IMR-90 (cell line): ENCODE data around the gene DGKE. TPM values are rescaled to one million over a fixed set of nuclear protein-coding genes. Genes with fewer than 3 reads are reported as not detected.

Source experiments
- ATAC-seq: fragments of 200-7000 bp; cut with Tn5 transposase; 2 replicates; pipeline ENCODE4 v1.9.1; 2020; ENCODE audit warnings: low read depth, mild to moderate bottlenecking, moderate library complexity
- BruUV-seq: library from RNA; stranded (reverse); fragments of 400-500 nt; replicated peaks from 2 replicates; lab custom pipeline; 2021; lab: Mats Ljungman, UMichigan
- CTCF ChIA-PET: fragments of 300-600 bp; formaldehyde crosslinking; extraction: SDS; loops from one replicate; lab custom pipeline; 2021; ENCODE audit warnings: antibody characterized with exemption; lab: Yijun Ruan, JAX
- POLR2A ChIA-PET: fragments of 300-600 bp; sonication (Branson Sonifier 250); formaldehyde crosslinking; loops from one replicate; lab custom pipeline; 2022; ENCODE audit warnings: antibody characterized with exemption; ENCODE audit not compliant: unreplicated experiment; lab: Charles Lee
- DNase-seq: peaks from one replicate; pipeline ENCODE4 v3.0.0; 2013
- H2AFZ ChIP-seq: replicated peaks from 2 replicates; pipeline ENCODE3; 2013; ENCODE audit warnings: low read length, mild to moderate bottlenecking; ENCODE audit not compliant: poor library complexity
- H2AK5ac ChIP-seq: 2 replicates; pipeline ENCODE4 v1.6.1; 2013; ENCODE audit warnings: low read depth, low read length, inconsistent platforms
- H2AK9ac ChIP-seq: replicated peaks from 2 replicates; pipeline ENCODE3; 2013; ENCODE audit warnings: mild to moderate bottlenecking, low read depth, low read length, moderate library complexity; ENCODE audit not compliant: poor library complexity
- H2BK120ac ChIP-seq: 2 replicates; pipeline ENCODE4 v1.6.1; 2013; ENCODE audit warnings: low read depth, low read length, inconsistent platforms
- H2BK15ac ChIP-seq: 3 replicates; pipeline ENCODE4 v1.6.1; 2013; ENCODE audit warnings: low read depth, low read length, inconsistent platforms
- H2BK20ac ChIP-seq: 2 replicates; pipeline ENCODE4 v1.6.1; 2013; ENCODE audit warnings: low read depth, mild to moderate bottlenecking, inconsistent platforms, low read length, moderate library complexity
- H2BK5ac ChIP-seq: 2 replicates; pipeline ENCODE4 v1.6.1; 2013; ENCODE audit warnings: mild to moderate bottlenecking, low read depth, low read length, inconsistent platforms; ENCODE audit not compliant: poor library complexity, severe bottlenecking
- H3K14ac ChIP-seq: replicated peaks from 2 replicates; pipeline ENCODE4 v1.6.1; 2013; ENCODE audit warnings: low read depth, low read length, inconsistent platforms
- H3K18ac ChIP-seq: 2 replicates; pipeline ENCODE4 v1.6.1; 2013; ENCODE audit warnings: low read depth, low read length, control low read depth
- H3K23ac ChIP-seq: 2 replicates; pipeline ENCODE4 v1.6.1; 2013; ENCODE audit warnings: low read depth, low read length, inconsistent platforms
- H3K27ac ChIP-seq: 2 replicates; pipeline ENCODE4 v1.5.1; 2013; ENCODE audit warnings: mild to moderate bottlenecking, control low read depth, low read length; ENCODE audit not compliant: insufficient read depth
- H3K27me3 ChIP-seq: 2 replicates; pipeline ENCODE4 v1.6.1; 2013; ENCODE audit warnings: low read length; ENCODE audit not compliant: control insufficient read depth, insufficient read depth
- H3K36me3 ChIP-seq: 2 replicates; pipeline ENCODE4 v1.6.1; 2013; ENCODE audit warnings: low read length, mixed read lengths; ENCODE audit not compliant: control insufficient read depth, insufficient read depth
- H3K4ac ChIP-seq: 2 replicates; pipeline ENCODE4 v1.6.1; 2013; ENCODE audit warnings: low read depth, low read length, inconsistent platforms
- H3K4me1 ChIP-seq: 2 replicates; pipeline ENCODE4 v1.6.1; 2013; ENCODE audit warnings: low read length, mixed read lengths; ENCODE audit not compliant: control insufficient read depth, insufficient read depth
- H3K4me2 ChIP-seq: 2 replicates; pipeline ENCODE4 v1.6.1; 2013; ENCODE audit warnings: low read depth, mild to moderate bottlenecking, control low read depth, low read length, moderate library complexity
- H3K4me3 ChIP-seq: 2 replicates; pipeline ENCODE4 v1.5.1; 2013; ENCODE audit warnings: low read depth, mild to moderate bottlenecking, control low read depth, low read length, moderate library complexity; ENCODE audit not compliant: insufficient read depth
- H3K56ac ChIP-seq: 2 replicates; pipeline ENCODE4 v1.6.1; 2013; ENCODE audit warnings: low read length, inconsistent platforms; ENCODE audit not compliant: insufficient read depth; ENCODE audit errors: extremely low read depth
- H3K79me1 ChIP-seq, 2 experiments: 2 replicates each; pipeline ENCODE4 v1.6.1; 2013; ENCODE audit warnings: low read length in 2 of 2, inconsistent platforms in 1 of 2, low read depth in 1 of 2
- H3K9ac ChIP-seq: 2 replicates; pipeline ENCODE4 v1.6.1; 2013; ENCODE audit warnings: low read depth, low read length, control low read depth
- H3K9me1 ChIP-seq: 2 replicates; pipeline ENCODE4 v1.6.1; 2013; ENCODE audit warnings: low read length, inconsistent platforms; ENCODE audit not compliant: insufficient read depth
- H3K9me3 ChIP-seq: 2 replicates; pipeline ENCODE4 v1.6.1; 2013; ENCODE audit warnings: low read length; ENCODE audit not compliant: control insufficient read depth, insufficient read depth
- H4K20me1 ChIP-seq: 2 replicates; pipeline ENCODE4 v1.6.1; 2013; ENCODE audit warnings: low read length, inconsistent platforms; ENCODE audit not compliant: insufficient read depth
- H4K5ac ChIP-seq: 2 replicates; pipeline ENCODE4 v1.6.1; 2013; ENCODE audit warnings: mild to moderate bottlenecking, low read depth, low read length, control low read depth
- H4K8ac ChIP-seq, 2 experiments: 2 replicates each; pipeline ENCODE4 v1.6.1; 2013; ENCODE audit warnings: low read depth in 2 of 2, low read length in 2 of 2, control low read depth in 1 of 2, inconsistent platforms in 1 of 2
- H4K91ac ChIP-seq: 2 replicates; pipeline ENCODE4 v1.6.1; 2013; ENCODE audit warnings: low read depth, low read length, inconsistent platforms; ENCODE audit not compliant: insufficient read depth
- CEBPB ChIP-seq: IDR thresholded peaks from 2 replicates; pipeline ENCODE4 v1.6.1; 2012; ENCODE audit warnings: low read depth, low read length, improper control_type of control experiment
- FOS ChIP-seq: fragments of 150-350 bp; IDR thresholded peaks from 2 replicates; pipeline ENCODE4 v1.6.1; 2016; ENCODE audit warnings: low read depth, low read length
- MXI1 ChIP-seq: IDR thresholded peaks from 2 replicates; pipeline ENCODE4 v1.6.1; 2012; ENCODE audit warnings: low read depth, mild to moderate bottlenecking, low read length, moderate library complexity, borderline replicate concordance
- NFE2L2 ChIP-seq: fragments of 150-350 bp; IDR thresholded peaks from 2 replicates; pipeline ENCODE4 v1.6.1; 2016; ENCODE audit warnings: low read depth, mild to moderate bottlenecking, low read length
- RAD21 ChIP-seq: IDR thresholded peaks from 2 replicates; pipeline ENCODE4 v1.6.1; 2012; ENCODE audit warnings: low read length, improper control_type of control experiment
- RCOR1 ChIP-seq: IDR thresholded peaks from 2 replicates; pipeline ENCODE4 v1.6.1; 2012; ENCODE audit warnings: mild to moderate bottlenecking, low read length, improper control_type of control experiment; ENCODE audit not compliant: insufficient replicate concordance
- RFX5 ChIP-seq: IDR thresholded peaks from 2 replicates; pipeline ENCODE4 v1.8.0; 2012; ENCODE audit warnings: low read depth, mild to moderate bottlenecking, low read length, moderate library complexity
- SMC3 ChIP-seq: fragments of 150-350 bp; IDR thresholded peaks from 2 replicates; pipeline ENCODE4 v1.6.1; 2016; ENCODE audit warnings: low read depth, mild to moderate bottlenecking, antibody characterized with exemption, low read length, moderate library complexity
- USF2 ChIP-seq: fragments of 150-350 bp; IDR thresholded peaks from 2 replicates; pipeline ENCODE4 v1.6.1; 2017; ENCODE audit warnings: mild to moderate bottlenecking, antibody characterized with exemption, low read length, low read depth
- WGBS, 2 experiments: methylation state at CpG; one replicate each; pipeline versions ENCODE4 v1.1.5 to v1.1.7; 2013; ENCODE audit warnings: missing lambda C conversion rate in 2 of 2; ENCODE audit not compliant: insufficient read length in 1 of 2; ENCODE audit errors: extremely low coverage in 2 of 2; 5-methylcytosine and 5-hydroxymethylcytosine counted together
- dilution Hi-C: fragments of 300-500 bp; cut with HindIII; formaldehyde crosslinking; loops from one replicate; pipeline ENCODE4 v1.14.3; 2018; ENCODE audit warnings: low sequenced_read_pairs; ENCODE audit not compliant: unreplicated experiment
- in situ Hi-C: fragments of 300-500 bp; cut with MboI; formaldehyde crosslinking; loops from 3 replicates; pipeline ENCODE4 v1.14.3; 2019; ENCODE audit warnings: low sequenced_read_pairs, inconsistent platforms, mixed read lengths
- intact Hi-C: fragments of 100-400 bp; cut with micrococcal nuclease; formaldehyde crosslinking; loops from 2 replicates; pipeline ENCODE4 v1.10.0; 2022
- polyA plus RNA-seq, 3 experiments: library from polyadenylated mRNA; depleted of rRNA; stranded (reverse); fragments of >200 nt; gene quantifications; 2 replicates each; pipeline ENCODE4 v1.2.3, GENCODE V29; 2012; ENCODE audit warnings: low replicate concordance in 1 of 3
- total RNA-seq: library from RNA; depleted of rRNA; stranded (reverse); fragments of >200 nt; gene quantifications from 2 replicates; pipeline ENCODE4 v1.2.3, GENCODE V29; 2012

The DGKE gene
- total and polyA plus RNA-seq, 2 of the 4 experiments (the other 2 are of a cell fraction): 3.9 to 5.0 TPM

DNA sequence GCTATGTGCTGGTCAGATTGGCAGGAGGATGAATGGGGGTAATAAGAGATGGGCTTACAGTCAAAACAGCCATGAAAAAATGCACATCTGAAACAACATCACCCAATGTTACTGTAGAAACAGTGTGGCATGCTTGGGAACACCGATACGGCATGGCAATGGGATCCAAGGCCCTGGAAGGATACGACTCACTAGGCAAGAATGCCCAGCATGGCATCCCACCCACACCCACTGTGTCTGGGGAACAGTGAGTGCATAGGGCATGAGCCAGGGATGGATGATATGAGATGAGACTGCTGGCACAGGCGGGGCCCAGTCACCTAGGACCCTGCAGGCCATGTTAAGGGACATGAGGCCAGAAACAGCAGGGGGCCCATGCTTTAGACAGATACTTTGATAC lies 68.4 kb downstream of the DGKE start:
- no peak overlapping the region for H3K4me3 ChIP-seq
- H3K18ac ChIP-seq: no peak overlapping the region
- in situ Hi-C loops: no loop called here
- H3K9ac ChIP-seq: no peak overlapping the region
- DNase-seq (peak; percentile 34), ATAC-seq (peak; percentile 82)
- no peaks in the 10 kb centered on the region for H3K9me3 ChIP-seq
- no peak overlapping the region for H4K5ac ChIP-seq
- H2BK120ac ChIP-seq: no peak overlapping the region; the same call in 1 of the 2 replicates
- H3K4me1 ChIP-seq: peaks cover 5% of the 10 kb centered on the region; the same call in 1 of the 2 replicates
- peak overlapping the region; percentile 43; the same call in 1 of the 2 replicates for H3K4ac ChIP-seq
- no peak for TF ChIP-seq SMC3
- TF ChIP-seq MXI1: no peak
- no peak for TF ChIP-seq FOS
- no peak for TF ChIP-seq RFX5
- TF ChIP-seq RAD21: no peak
- TF ChIP-seq USF2: no peak
- TF ChIP-seq RCOR1: no peak
- TF ChIP-seq CEBPB: no peak
- TF ChIP-seq NFE2L2: no peak
- H3K27me3 ChIP-seq: no peaks in the 10 kb centered on the region
- peak overlapping the region; percentile 57 for H2AK9ac ChIP-seq
- H4K20me1 ChIP-seq: 0 out of 2 replicates have a peak, but pooled peaks cover 3% of the 10 kb centered on the region
- H2BK15ac ChIP-seq: no peak overlapping the region
- dilution Hi-C loops: no loop called here
- peak overlapping the region; percentile 13 for H2BK5ac ChIP-seq
- BruUV-seq: no TSS peak
- H3K9me1 ChIP-seq: peaks cover 19% of the 10 kb centered on the region
- H2AFZ ChIP-seq: peak overlapping the region; percentile 68
- H3K79me1 ChIP-seq: peaks cover 31 to 57% of the 10 kb centered on the region in 2 experiments
- no peak overlapping the region for H3K4me2 ChIP-seq
- H4K91ac ChIP-seq: no peak overlapping the region
- CTCF ChIA-PET: no interaction called here
- no peak overlapping the region for H3K27ac ChIP-seq
- peaks cover 66% of the 10 kb centered on the region for H3K36me3 ChIP-seq
- WGBS, 2 experiments: no CpG with 5 or more reads among the region's 4 CpGs
- no peak overlapping the region for H2BK20ac ChIP-seq
- POLR2A ChIA-PET: no interaction called here
- H3K14ac ChIP-seq: no peak overlapping the region
- H2AK5ac ChIP-seq: no peak overlapping the region
- intact Hi-C loops: no loop called here
- H4K8ac ChIP-seq: no peak overlapping the region; a peak in 1 of 4 replicates
- H3K23ac ChIP-seq: no peak overlapping the region; the same call in 1 of the 2 replicates
- H3K56ac ChIP-seq: no peak overlapping the region
